Breast epithelium (tissue), 4 donors: ENCODE measurements around the gene MYOZ2. TPM values are rescaled to one million over a fixed set of nuclear protein-coding genes. Genes with fewer than 3 reads are reported as not detected.

Experiments
- DNase-seq, 2 donors: peaks; one replicate each; pipeline ENCODE4 v3.0.0-alpha.2; 2019; ENCODE audit warnings: low spot score in 2 of 2
- H3K27ac ChIP-seq, 2 donors: fragments of 200-600 bp; sonication (generic) in 1 of 2; one replicate each; pipeline ENCODE4 v1.5.1; 2016 to 2019; ENCODE audit warnings: mild to moderate bottlenecking in 1 of 2
- H3K27me3 ChIP-seq, 2 donors: fragments of 200-600 bp; sonication (generic) in 1 of 2; one replicate each; pipeline versions ENCODE4 v1.5.1 to v1.6.0; 2017 to 2019; ENCODE audit warnings: control low read depth in 1 of 2, mild to moderate bottlenecking in 1 of 2
- H3K36me3 ChIP-seq: fragments of 200-600 bp; one replicate; pipeline ENCODE4 v1.5.1; 2019
- H3K4me1 ChIP-seq, 2 donors: fragments of 200-600 bp; sonication (generic); one replicate each; pipeline ENCODE4 v1.5.1; 2016 to 2019; ENCODE audit warnings: control low read depth in 1 of 2
- H3K4me3 ChIP-seq, 3 donors: fragments of 200-600 bp; sonication (generic); 1 replicate in 2 of 3; 2 replicates in 1 of 3; pipeline ENCODE4 v1.5.1; 2016 to 2019; ENCODE audit warnings: mild to moderate bottlenecking in 3 of 3, moderate library complexity in 2 of 3
- H3K9me3 ChIP-seq, 2 donors: fragments of 200-600 bp; sonication (generic) in 1 of 2; one replicate each; pipeline ENCODE4 v1.5.1; 2016 to 2019; ENCODE audit warnings: control low read depth in 1 of 2
- POLR2A ChIP-seq: fragments of 450-650 bp; IDR thresholded peaks from one replicate; pipeline ENCODE4 v1.6.1; 2016; ENCODE audit warnings: antibody characterized with exemption, mild to moderate bottlenecking, moderate library complexity
- POLR2AphosphoS5 ChIP-seq, 3 donors: sonication (generic); formaldehyde crosslinking; IDR thresholded peaks; one replicate each; pipeline ENCODE4 v1.6.1; 2017; ENCODE audit warnings: antibody characterized with exemption in 3 of 3
- intact Hi-C: fragments of 100-400 bp; cut with DNase I; formaldehyde crosslinking; loops from one replicate; pipeline ENCODE4 v1.15.1; 2023; ENCODE audit warnings: low total_unique reads
- total RNA-seq, 3 donors: library from RNA; depleted of rRNA; stranded (reverse); fragments of >200 nt; gene quantifications; one replicate each; pipeline ENCODE4 v1.1.0, GENCODE V29; 2016
- TF ChIP-seq, protein P1 (sequence below), 3 donors: fragments of 450-650 bp; IDR thresholded peaks; one replicate each; pipeline ENCODE4 v1.5.1; 2016 to 2017; ENCODE audit warnings: antibody characterized with exemption in 3 of 3, mild to moderate bottlenecking in 3 of 3, moderate library complexity in 3 of 3

The MYOZ2 gene
- total RNA-seq, 3 donors from 2014 or later: 0.15 to 0.48 (median 0.33) TPM

DNA sequence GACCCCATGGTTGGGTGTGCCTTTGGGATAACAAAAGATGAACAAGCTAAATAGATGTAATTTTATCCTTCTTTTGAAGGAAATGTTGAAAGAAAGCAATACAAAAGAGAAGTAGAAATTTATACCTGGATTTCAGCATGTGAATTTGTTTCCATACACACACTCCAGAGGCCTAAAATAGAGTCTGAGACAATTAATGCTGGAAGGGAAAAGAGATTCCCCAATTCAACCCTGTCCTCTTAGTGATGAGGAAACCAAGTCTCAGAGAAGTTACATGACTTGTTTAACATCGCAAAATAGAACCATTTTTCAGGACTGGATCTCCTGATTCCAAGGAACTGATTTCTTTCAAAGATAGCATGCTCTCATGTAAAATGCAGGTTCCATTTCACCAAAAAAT lies 37.3 kb upstream of the MYOZ2 start:
- DNase-seq: no peak
- Histone ChIP-seq H3K4me1 (no peaks in the 10 kb centered on the region), H3K4me3 (no peak overlapping the region), H3K27me3 (no peaks in the 10 kb centered on the region), H3K9me3 (no peaks in the 10 kb centered on the region), H3K27ac (no peak overlapping the region), H3K36me3 (no peaks in the 10 kb centered on the region)
- no peak for TF ChIP-seq POLR2AphosphoS5 (IDR thresholded peaks at IDR 0.05)
- TF ChIP-seq, protein P1, sequence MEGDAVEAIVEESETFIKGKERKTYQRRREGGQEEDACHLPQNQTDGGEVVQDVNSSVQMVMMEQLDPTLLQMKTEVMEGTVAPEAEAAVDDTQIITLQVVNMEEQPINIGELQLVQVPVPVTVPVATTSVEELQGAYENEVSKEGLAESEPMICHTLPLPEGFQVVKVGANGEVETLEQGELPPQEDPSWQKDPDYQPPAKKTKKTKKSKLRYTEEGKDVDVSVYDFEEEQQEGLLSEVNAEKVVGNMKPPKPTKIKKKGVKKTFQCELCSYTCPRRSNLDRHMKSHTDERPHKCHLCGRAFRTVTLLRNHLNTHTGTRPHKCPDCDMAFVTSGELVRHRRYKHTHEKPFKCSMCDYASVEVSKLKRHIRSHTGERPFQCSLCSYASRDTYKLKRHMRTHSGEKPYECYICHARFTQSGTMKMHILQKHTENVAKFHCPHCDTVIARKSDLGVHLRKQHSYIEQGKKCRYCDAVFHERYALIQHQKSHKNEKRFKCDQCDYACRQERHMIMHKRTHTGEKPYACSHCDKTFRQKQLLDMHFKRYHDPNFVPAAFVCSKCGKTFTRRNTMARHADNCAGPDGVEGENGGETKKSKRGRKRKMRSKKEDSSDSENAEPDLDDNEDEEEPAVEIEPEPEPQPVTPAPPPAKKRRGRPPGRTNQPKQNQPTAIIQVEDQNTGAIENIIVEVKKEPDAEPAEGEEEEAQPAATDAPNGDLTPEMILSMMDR (IDR thresholded peaks at IDR 0.05): no peak
- TF ChIP-seq POLR2A: no peak
- intact Hi-C loops: no loop called here

DNA sequence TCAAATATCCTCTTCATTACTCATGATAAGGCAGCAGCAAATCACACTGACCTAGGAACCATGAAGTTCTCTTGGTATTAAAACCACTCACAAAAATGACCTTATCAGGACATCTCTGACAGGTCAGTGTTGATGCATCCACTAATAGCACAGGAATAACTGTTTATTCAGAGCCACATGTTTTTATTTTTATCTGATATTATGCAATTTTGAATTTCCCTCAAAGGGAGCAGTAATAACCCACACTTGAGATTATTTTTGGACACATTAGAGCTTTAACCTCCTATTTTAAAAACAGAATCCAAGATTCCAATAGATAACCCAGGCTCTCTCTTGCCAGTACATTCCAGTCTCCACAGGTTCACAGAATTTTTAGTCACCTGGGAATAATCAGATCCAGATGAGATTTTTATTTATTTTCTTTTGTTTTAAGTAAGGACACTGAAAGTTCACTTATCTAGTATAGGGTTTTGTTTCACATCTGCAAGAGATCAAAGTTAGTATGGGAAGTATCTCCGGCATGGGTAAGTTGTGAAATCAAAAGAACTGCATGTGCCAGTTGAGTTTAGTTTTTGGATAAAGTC lies 36.3 kb upstream of the MYOZ2 start:
- Histone ChIP-seq H3K9me3 (no peaks in the 10 kb centered on the region), H3K36me3 (no peaks in the 10 kb centered on the region), H3K4me1 (no peaks in the 10 kb centered on the region), H3K27ac (peak overlapping the region; percentile 44 to 53), H3K4me3 (no peak overlapping the region), H3K27me3 (no peaks in the 10 kb centered on the region)
- TF ChIP-seq, protein P1 (IDR thresholded peaks at IDR 0.05): no peak
- TF ChIP-seq POLR2AphosphoS5 (IDR thresholded peaks at IDR 0.05): peak in 1 of 3 donors; percentile 74
- no peak for DNase-seq
- intact Hi-C loops: no loop called here

DNA sequence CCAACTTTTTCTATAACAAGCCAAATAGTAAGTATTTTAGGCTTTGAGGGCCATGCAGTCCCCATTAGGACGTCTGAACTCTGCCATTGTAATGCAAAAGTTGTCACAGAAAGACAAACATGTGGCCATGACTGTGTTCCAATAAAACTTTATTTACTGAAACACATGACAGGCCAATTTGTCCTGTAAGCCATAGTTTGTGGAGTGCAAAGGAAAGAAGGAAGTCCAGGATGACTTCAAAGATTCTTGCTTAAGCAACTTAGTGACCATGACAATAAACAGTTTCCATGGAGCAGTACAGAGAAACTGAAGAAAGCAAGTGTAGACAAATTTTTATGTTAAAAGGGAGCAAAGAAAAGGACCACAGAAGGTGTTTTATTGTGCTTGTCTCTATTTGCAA lies 35.0 kb upstream of the MYOZ2 start:
- intact Hi-C loops: no loop called here
- no peak for DNase-seq
- no peaks in the 10 kb centered on the region for H3K27me3 ChIP-seq
- H3K36me3 ChIP-seq: no peaks in the 10 kb centered on the region
- no peak overlapping the region for H3K4me3 ChIP-seq
- TF ChIP-seq, protein P1 (IDR thresholded peaks at IDR 0.05): no peak
- no peak for TF ChIP-seq POLR2AphosphoS5 (IDR thresholded peaks at IDR 0.05)
- no peak for TF ChIP-seq POLR2A
- no peaks in the 10 kb centered on the region for H3K9me3 ChIP-seq
- peak overlapping the region in 1 of 2 donors; percentile 53 for H3K27ac ChIP-seq
- H3K4me1 ChIP-seq: no peaks in the 10 kb centered on the region

DNA sequence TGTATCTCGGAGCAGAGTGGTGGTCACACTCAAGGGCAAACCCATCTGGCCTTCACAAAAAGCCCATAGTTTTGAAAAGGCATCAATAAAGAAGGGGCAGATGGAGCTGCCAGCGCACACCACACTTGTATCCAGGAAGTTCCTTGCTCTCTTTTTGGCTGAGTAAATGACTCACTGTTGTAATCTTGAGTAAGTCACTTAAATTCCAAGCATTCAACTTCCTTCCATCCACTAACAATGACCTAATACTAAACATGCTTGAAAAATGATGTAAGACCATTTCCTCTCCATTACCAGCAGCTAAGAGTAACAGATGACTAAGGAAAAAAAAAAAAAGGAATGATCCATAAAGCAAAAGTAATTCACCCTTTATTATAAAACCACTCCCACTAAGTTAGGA lies 32.4 kb upstream of the MYOZ2 start:
- intact Hi-C loops: no loop called here
- peak overlapping the region; percentile 70 to 74 for H3K27ac ChIP-seq
- H3K4me3 ChIP-seq: no peak overlapping the region
- H3K9me3 ChIP-seq: no peaks in the 10 kb centered on the region
- TF ChIP-seq POLR2A (no peak), POLR2AphosphoS5 (IDR thresholded peaks at IDR 0.05) (peak in 2 of 3 donors; percentile 45 to 68)
- H3K27me3 ChIP-seq: no peaks in the 10 kb centered on the region
- H3K36me3 ChIP-seq: no peaks in the 10 kb centered on the region
- DNase-seq: peak in 1 of 2 donors; percentile 46
- no peaks in the 10 kb centered on the region for H3K4me1 ChIP-seq

DNA sequence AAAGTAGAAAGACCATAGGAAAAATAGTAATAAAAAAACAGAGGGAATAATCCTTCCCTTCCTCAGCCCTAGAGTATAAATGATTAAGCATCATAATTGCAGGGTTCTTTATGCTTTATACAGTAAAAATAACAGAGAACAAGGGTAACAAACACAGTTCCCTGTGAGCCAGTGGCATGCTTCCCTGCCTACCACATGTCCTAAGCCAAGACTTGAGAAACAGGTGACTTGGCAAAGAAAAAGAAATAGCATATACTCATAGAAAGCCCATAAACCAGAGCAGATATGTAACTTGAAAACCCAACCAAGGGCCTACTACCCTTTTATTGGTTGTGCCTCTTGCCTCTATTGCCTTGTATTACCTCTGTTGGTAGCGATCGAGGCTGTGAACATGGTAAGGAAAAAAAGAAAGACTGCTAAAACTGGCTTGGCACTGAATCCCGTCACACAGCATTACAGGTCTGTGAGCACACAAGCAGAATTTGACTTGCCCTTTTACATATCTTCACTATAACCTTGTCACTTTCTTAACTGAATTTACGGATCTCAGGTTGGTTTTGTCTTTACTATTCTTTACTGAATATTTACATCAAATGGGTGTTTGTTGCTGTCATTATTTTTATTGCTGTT lies 30.9 kb upstream of the MYOZ2 start:
- no peak for TF ChIP-seq POLR2A
- TF ChIP-seq, protein P1 (IDR thresholded peaks at IDR 0.05): no peak
- TF ChIP-seq POLR2AphosphoS5 (IDR thresholded peaks at IDR 0.05): no peak
- Histone ChIP-seq H3K4me1 (no peaks in the 10 kb centered on the region), H3K27ac (peak overlapping the region; percentile 54 to 84), H3K27me3 (no peaks in the 10 kb centered on the region), H3K9me3 (no peaks in the 10 kb centered on the region), H3K36me3 (no peaks in the 10 kb centered on the region), H3K4me3 (no peak overlapping the region)
- intact Hi-C loops: no loop called here
- no peak for DNase-seq
